GM18951 (cell line): ENCODE results near the gene ACTR3C.

Source experiments
- POLR2A ChIP-seq: IDR thresholded peaks from 4 replicates; pipeline ENCODE4 v1.6.1; 2011; ENCODE audit warnings: mild to moderate bottlenecking; ENCODE audit not compliant: insufficient read length, insufficient read depth; ENCODE audit errors: extremely low read depth
- in situ Hi-C: fragments of 300-500 bp; cut with MboI; formaldehyde crosslinking; loops from one replicate; pipeline ENCODE4 v1.12.0; 2022; ENCODE audit warnings: low sequenced_read_pairs, mixed read lengths, inconsistent platforms; ENCODE audit not compliant: unreplicated experiment

The ACTR3C gene

GRCh38 chr7:150356265-150356897 is 33.0 kb upstream of the ACTR3C start:
- in situ Hi-C loops = no loop called here
- no peak for TF ChIP-seq POLR2A

GRCh38 chr7:150355666-150356059 is 32.3 kb upstream of the ACTR3C start:
- in situ Hi-C loops = no loop called here
- TF ChIP-seq POLR2A = no peak

GRCh38 chr7:150351587-150352194 is 28.3 kb upstream of the ACTR3C start:
- in situ Hi-C loops = no loop called here
- no peak for TF ChIP-seq POLR2A

- in situ Hi-C loops = no loop called here
These were observed 23.6 kb upstream of the ACTR3C start for GRCh38 chr7:150346922-150347321.

GRCh38 chr7:150345012-150345411 is 21.7 kb upstream of the ACTR3C start:
- TF ChIP-seq POLR2A = no peak
- in situ Hi-C loops = no loop called here

More at GRCh38 chr7:150346922-150347321, 23.6 kb upstream of the ACTR3C start:
- no peak for TF ChIP-seq POLR2A

GRCh38 chr7:150344299-150344698 is 21.0 kb upstream of the ACTR3C start:
- in situ Hi-C loops = no loop called here
- no peak for TF ChIP-seq POLR2A

- TF ChIP-seq POLR2A = no peak
- in situ Hi-C loops = no loop called here
These were observed 19.9 kb upstream of the ACTR3C start for GRCh38 chr7:150343225-150343624.

GRCh38 chr7:150342121-150342408 is 18.7 kb upstream of the ACTR3C start:
- in situ Hi-C loops = no loop called here

GRCh38 chr7:150341263-150342120 is 18.1 kb upstream of the ACTR3C start, which contains the start of gene RARRES2:
RARRES2 (minus strand) TSS chr7:150341629; CDS start chr7:150340609, 1,020 bp downstream.
- in situ Hi-C loops = no loop called here
- TF ChIP-seq POLR2A = no peak

More at GRCh38 chr7:150342121-150342408, 18.7 kb upstream of the ACTR3C start:
- TF ChIP-seq POLR2A = no peak

- TF ChIP-seq POLR2A = no peak
- in situ Hi-C loops = no loop called here
These were observed 17.5 kb upstream of the ACTR3C start for GRCh38 chr7:150340875-150341262.

GRCh38 chr7:150340024-150340749 is 16.8 kb upstream of the ACTR3C start:
- in situ Hi-C loops = no loop called here
- TF ChIP-seq POLR2A = no peak

GRCh38 chr7:150339409-150339809 is 16.1 kb upstream of the ACTR3C start:
- TF ChIP-seq POLR2A = no peak
- in situ Hi-C loops = no loop called here
